ENCODE measurements around the gene FSTL3.
A peak's percentile ranks its signal among the peaks of the same experiment; 100 is the strongest.
"Not testable (repeated sequence)": the region's sequence is repeated elsewhere in the genome, so short reads cannot be mapped to it uniquely, and the experiment has no call there.

Gene FSTL3

GRCh38 chr19:662962-663681 lies 13.1 kb upstream of the FSTL3 start, which contains the start of gene RNF126:
RNF126 (minus strand) TSS chr19:663214; CDS start chr19:663121, 93 bp downstream.
- TF ChIP-seq, protein P1, sequence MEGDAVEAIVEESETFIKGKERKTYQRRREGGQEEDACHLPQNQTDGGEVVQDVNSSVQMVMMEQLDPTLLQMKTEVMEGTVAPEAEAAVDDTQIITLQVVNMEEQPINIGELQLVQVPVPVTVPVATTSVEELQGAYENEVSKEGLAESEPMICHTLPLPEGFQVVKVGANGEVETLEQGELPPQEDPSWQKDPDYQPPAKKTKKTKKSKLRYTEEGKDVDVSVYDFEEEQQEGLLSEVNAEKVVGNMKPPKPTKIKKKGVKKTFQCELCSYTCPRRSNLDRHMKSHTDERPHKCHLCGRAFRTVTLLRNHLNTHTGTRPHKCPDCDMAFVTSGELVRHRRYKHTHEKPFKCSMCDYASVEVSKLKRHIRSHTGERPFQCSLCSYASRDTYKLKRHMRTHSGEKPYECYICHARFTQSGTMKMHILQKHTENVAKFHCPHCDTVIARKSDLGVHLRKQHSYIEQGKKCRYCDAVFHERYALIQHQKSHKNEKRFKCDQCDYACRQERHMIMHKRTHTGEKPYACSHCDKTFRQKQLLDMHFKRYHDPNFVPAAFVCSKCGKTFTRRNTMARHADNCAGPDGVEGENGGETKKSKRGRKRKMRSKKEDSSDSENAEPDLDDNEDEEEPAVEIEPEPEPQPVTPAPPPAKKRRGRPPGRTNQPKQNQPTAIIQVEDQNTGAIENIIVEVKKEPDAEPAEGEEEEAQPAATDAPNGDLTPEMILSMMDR (IDR thresholded peaks at IDR 0.05; ENCODE audit: low read depth, low read length, missing control alignments): no peak
- peak within 1 kb of the TSS; percentile 89 for H3K4me3 ChIP-seq (replicated peaks; ENCODE audit: low read depth, low read length)
- no peak for DNase-seq (ENCODE audit: extremely low read depth, low read depth)

DNA sequence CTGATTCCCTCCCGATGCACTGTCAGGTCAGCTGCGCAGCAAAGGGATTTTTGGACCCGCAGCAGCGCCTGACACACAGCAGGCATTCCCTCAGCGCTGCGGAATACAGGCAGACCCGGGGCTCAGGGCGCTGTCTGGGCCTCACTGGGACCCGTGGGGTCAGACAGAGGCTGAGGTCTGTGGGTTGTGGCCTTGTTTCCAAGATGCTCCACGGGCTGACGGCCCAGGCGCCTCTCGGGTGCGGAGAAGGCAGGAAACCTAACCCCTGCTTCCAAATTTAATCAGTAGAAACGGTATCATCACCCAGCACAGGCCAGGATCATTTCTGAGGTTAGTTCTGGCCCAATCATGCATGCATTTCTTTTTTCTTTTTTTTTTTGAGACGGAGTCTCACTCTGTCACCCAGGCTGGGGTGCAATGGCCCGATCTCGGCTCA lies 12.5 kb upstream of the FSTL3 start:
- TF ChIP-seq, protein P1 (IDR thresholded peaks at IDR 0.05; ENCODE audit: low read depth, low read length, missing control alignments): no peak
- no peak for DNase-seq (ENCODE audit: extremely low read depth, low read depth)
- peak overlapping the region; percentile 30 for H3K4me3 ChIP-seq (replicated peaks; ENCODE audit: low read depth, low read length)

DNA sequence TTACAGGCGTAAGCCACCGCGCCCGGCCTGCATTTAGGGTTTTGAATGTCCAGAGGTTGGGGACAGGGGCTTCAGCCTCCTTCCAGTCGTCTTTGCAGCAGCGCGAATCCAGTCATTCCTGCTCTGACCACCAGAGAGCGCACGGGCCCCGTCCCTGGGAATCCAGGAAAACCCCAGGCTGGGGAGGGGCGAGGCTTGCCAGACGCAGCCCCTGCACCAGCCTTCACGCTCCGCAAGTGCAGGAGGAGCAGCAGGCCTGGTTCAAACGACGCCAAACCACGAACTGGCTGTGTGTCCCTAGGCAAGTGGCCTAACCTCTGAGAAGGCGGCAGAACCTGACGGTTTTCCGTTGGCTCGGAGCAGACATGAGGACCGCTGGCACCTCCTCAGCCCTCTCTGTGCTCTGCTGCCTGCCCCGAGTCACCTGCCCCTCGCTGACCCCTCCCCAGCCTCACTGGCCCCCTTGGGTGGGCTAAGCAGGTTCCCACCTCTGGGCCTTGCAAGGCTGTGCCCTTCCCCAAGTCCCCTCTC lies 11.2 kb upstream of the FSTL3 start:
- DNase-seq (ENCODE audit: extremely low read depth, low read depth): no peak
- H3K4me3 ChIP-seq (replicated peaks; ENCODE audit: low read depth, low read length): no peak overlapping the region
- TF ChIP-seq, protein P1 (IDR thresholded peaks at IDR 0.05; ENCODE audit: low read depth, low read length, missing control alignments): peak; percentile 89

- DNase-seq (ENCODE audit: extremely low read depth, low read depth); H3K4me3 ChIP-seq (replicated peaks; ENCODE audit: low read depth, low read length): not testable (repeated sequence)
Observed at GRCh38 chr19:666985-667573, 9.1 kb upstream of the FSTL3 start.

GRCh38 chr19:668675-669434 lies 7.3 kb upstream of the FSTL3 start:
- DNase-seq (ENCODE audit: extremely low read depth, low read depth); H3K4me3 ChIP-seq (replicated peaks; ENCODE audit: low read depth, low read length): not testable (repeated sequence)

DNA sequence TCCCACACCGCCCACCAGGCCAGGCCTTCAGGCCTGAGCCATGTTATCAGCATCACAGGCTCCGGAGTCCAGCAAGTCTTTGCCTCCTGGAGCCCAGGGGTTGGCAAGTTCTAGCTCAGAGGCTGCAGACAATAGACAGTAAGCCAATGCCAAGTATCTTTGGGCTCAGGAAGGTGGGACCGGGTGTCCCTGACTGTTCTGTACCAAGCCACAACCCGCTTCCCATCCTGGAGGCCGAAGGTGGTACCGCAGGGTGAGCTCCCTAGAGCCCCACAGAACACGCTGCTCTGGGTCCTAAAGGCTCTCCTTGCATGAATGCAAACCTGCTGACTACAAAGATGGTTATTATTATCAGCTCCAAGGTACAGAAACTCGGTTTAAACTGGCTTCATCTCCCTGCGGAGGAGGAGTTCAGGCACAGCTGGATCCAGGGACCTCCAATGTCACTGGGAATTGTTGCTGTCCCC lies 5.5 kb upstream of the FSTL3 start:
- H3K4me3 ChIP-seq (replicated peaks; ENCODE audit: low read depth, low read length): no peak overlapping the region
- TF ChIP-seq, protein P1 (IDR thresholded peaks at IDR 0.05; ENCODE audit: low read depth, low read length, missing control alignments): no peak
- no peak for DNase-seq (ENCODE audit: extremely low read depth, low read depth)

DNA sequence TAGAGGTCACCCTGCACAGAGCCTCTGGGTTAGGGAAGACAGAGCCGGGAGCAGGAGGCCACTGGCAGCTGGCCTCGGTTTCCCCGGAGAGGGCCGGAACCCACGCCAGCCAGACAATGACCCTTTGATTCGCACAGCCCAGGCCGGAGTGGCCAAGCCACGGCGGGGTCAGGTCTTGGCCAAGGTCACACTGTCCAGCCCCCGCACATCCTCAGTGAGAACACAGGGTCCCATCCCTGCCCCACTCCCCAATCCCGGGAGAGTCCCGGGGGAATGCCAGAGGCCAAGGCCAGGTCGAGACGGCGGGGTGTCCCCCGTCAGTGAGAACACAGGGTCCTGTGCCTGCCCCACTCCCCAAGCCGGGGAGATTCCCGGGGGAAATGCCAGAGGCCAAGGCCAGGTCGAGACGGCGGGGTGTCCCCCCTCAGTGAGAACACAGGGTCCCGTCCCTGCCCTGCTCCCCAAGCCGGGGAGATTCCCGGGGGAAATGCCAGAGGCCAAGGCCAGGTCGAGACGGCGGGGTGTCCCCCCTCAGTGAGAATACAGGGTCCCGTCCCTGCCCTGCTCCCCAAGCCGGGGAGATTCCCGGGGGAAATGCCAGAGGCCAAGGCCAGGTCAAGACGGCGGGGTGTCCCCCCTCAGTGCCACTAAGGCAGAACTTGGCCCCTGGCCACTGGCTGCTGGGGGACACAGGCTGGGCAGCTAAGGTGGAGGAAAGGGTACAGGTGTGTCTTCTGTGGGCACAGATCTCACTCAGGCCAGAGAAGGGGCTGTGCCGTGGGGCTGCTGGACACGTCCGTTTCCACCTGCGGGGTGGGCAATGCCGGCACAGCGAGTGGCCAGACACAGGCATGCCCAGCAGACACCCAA lies 1.7 kb upstream of the FSTL3 start:
- H3K4me3 ChIP-seq (replicated peaks; ENCODE audit: low read depth, low read length): no peak overlapping the region
- TF ChIP-seq, protein P1 (IDR thresholded peaks at IDR 0.05; ENCODE audit: low read depth, low read length, missing control alignments): no peak

More for the DNA sequence above, 1.7 kb upstream of the FSTL3 start:
- no peak for DNase-seq (ENCODE audit: extremely low read depth, low read depth)
